ENCODE data around the gene KLK13.

Gene KLK13

GRCh38 chr19:51023946-51024345 is 40.9 kb downstream of the KLK13 start:
- in situ Hi-C loops (cut with MboI; ENCODE audit: low sequenced_read_pairs): no loop called here

- in situ Hi-C loops (cut with MboI; ENCODE audit: low sequenced_read_pairs): no loop called here
Measured at GRCh38 chr19:51022526-51022925, 42.4 kb downstream of the KLK13 start.

GRCh38 chr19:51020988-51021651 is 43.8 kb downstream of the KLK13 start:
- in situ Hi-C loops (cut with MboI; ENCODE audit: low sequenced_read_pairs): no loop called here

DNA sequence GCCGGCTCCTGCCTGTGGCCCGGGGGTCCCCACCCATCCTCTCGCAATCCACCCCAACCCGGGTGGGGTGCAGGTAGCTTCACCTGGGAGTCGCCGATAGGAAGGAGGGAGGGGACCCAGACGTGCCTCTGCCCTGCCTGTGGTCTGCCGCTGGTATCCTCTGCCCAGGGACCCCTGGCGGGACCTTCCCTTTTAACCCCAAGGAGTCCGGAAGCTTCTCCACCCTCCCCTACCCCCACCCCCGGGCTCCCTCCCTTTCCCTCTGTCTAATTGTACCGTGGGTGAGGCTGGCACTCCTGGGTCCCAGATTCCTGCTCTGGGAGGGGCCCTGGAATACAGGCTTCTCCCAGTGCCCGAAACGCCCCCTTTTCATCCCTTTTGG is 45.4 kb downstream of the KLK13 start, which contains the start of gene KLK10:
KLK10 (minus strand) TSS at position 166 of the 382 bp plus-strand sequence. CDS start 579 bp downstream, outside the sequence.
- in situ Hi-C loops (cut with MboI; ENCODE audit: low sequenced_read_pairs): no loop called here

DNA sequence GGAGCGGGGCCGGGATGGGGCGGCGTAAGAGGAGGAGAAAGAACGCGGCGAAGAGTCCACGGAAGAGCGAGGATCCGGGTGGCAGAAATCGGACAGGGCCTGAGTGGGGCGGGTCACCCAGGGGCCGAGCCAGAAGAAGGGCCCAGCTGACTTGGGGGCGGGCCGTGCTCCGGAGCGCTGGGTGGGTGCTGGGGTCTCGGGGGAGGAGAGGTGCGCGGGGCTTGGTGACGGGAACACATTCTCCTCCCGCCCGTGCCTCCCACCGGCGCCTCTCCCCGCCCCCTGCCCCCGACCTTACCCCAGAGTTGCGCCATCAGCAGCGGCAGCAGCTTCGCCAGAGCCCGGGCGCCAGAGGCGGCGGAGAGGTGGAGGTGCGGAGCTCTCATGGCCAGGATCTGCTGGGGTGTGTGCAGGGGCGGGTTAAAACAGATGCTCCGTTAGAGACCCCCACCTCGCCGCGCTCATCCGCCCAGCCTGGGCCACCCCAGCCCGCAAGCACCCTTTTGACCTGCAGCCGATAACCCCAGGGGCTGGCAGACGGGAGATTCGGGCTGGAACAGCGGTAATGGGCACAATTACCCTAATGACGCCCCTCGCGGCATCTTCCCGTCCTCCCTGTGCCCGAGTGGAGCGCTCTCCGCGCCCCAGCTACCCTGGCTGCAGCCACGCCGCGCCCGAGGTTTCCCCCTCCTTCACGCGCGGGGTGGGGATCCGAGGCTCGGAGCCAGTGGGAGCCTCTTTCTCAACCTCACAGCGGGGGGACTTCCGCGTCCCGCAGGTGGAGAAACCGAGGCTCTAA is 45.9 kb downstream of the KLK13 start:
- in situ Hi-C loops (cut with MboI; ENCODE audit: low sequenced_read_pairs): no loop called here

- in situ Hi-C loops (cut with MboI; ENCODE audit: low sequenced_read_pairs): no loop called here
Measured at GRCh38 chr19:51016798-51017683, 47.9 kb downstream of the KLK13 start.

DNA sequence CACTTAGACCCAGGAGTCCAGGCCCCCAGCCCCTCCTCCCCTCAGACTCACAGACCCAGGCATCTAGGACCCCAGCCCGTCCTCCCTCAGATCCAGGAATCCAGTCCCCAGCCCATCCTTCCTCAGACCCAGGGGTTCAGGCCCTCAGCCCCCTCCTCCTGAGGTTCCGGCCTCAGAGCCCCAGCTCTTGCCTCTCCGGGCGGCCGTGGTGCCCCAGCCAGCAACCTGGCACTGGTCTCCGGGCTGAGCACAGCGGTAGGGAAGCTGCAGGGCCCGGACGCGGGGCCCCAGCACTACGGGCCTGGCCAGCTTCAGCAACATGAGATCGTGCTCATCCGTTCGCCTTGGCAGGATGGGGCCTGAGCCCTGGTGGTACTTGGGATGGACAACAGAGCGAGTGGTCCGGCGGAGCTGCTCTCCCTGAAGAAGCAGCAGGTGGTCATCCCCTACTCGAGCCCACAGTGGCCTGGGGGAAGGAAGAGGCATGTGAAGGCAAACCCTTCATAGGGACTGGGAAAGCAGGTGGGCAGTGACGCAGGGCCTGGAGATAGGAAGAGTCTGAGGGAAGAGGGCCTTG is 49.1 kb downstream of the KLK13 start:
- in situ Hi-C loops (cut with MboI; ENCODE audit: low sequenced_read_pairs): no loop called here

- in situ Hi-C loops (cut with MboI; ENCODE audit: low sequenced_read_pairs): no loop called here
Measured at GRCh38 chr19:51014242-51014641, 50.6 kb downstream of the KLK13 start.

DNA sequence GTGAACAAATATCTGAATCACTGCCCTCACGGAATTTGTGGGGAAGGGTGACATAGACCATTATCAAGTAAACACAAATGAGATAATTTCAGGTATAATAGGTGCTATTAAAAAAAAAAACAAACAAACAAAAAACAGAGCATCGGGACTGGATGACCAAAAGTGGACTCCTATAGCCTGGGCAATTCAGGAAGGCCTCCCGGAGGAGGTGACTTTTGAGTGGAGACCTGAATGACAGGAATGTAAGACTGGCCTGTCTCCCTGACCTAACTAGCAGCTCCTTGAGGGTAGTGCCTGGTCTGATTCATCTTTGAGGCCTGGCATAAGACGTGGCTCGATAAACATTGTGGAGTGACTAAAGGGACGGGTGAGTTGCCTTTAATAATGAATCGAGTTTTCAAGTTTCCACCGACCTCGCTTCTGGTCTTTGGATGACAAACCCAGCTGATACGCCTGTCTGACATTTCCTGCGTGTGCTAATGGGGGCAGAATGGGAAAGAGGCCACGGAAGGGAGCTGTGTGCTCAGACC is 52.2 kb downstream of the KLK13 start:
- in situ Hi-C loops (cut with MboI; ENCODE audit: low sequenced_read_pairs): no loop called here

DNA sequence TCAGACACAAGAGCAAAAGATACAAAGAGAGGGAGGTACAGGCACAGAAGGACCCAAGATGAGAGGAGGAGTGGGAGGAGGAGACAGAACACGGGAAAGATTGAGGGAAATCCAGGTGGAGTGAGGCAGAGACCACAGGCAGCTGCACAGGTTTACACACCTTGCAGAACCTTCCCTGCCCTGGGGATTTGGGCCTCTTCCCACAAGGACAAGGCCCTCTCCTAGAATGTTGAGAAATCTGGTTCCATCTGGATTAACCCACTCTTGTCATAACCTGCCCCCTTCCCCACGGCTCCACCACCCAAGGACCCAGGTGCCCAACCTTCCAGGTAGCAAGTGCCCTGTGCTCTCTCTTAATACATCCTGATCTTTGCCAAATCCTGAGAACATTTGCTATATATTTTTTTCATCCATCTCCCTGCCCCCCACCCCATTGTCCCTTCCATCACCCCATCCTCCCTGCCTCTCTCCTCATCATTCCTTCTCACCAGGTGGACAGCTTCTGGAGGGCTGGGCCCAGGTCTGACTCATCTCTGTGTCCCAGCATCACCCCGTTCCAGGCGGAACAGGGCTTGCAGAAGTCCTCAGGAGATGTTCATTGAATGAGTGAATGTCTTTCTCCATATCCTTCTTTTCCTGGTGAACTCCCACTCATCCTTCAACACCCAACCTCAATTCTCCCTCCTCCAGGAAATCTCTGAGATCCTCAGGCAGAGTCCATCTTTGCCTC is 54.7 kb downstream of the KLK13 start:
- in situ Hi-C loops (cut with MboI; ENCODE audit: low sequenced_read_pairs): no loop called here

GRCh38 chr19:51009061-51009891 is 55.6 kb downstream of the KLK13 start:
- in situ Hi-C loops (cut with MboI; ENCODE audit: low sequenced_read_pairs): no loop called here

DNA sequence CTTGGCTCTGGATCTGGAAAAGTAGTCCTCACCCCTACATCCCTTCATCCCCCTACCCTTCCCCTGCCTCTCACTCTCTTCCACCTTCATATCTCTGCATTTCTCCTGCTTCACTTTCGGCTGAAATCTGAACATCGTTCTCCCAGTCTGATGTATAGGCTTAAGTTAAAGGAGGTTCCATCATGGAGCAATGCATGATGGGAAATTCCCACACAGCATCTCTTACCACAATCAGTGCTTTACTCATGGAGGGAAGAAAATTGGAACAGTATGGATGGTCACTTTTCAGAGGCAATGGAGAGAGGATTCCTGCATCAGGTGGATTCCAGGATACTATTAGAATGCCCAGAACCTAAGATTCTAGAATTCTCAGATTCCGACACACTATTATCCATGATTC is 57.4 kb downstream of the KLK13 start:
- in situ Hi-C loops (cut with MboI; ENCODE audit: low sequenced_read_pairs): no loop called here

DNA sequence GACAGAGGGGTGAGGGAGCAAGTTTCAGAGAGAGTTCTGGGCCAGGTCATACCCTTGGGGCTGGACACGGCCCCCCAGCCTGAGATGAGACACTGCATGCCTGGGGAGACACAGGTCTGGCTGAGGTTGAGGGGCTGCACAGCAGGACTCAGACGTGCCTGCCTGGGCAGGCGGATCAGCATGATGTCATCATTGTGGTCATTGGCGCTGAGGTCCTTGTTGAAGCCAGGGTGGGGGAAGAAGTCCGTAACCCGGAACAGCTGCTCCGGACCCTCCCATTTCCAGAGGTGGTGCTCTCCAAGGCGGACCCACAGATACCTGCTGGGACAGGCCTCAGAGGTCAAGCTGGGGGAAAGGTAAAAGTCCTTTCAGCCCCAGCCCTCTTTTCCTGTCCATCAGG is 58.5 kb downstream of the KLK13 start:
- in situ Hi-C loops (cut with MboI; ENCODE audit: low sequenced_read_pairs): no loop called here
